GM18873 (cell line): ENCODE results near the gene BEND5.

Experiments used
- ATAC-seq: cut with Tn5 transposase; IDR thresholded peaks from one replicate; pipeline ENCODE4 v1.9.1; 2021; ENCODE audit warnings: mild to moderate bottlenecking, moderate library complexity, moderate number of reproducible peaks; ENCODE audit not compliant: unreplicated experiment, low FRiP score

Gene BEND5, protein sequence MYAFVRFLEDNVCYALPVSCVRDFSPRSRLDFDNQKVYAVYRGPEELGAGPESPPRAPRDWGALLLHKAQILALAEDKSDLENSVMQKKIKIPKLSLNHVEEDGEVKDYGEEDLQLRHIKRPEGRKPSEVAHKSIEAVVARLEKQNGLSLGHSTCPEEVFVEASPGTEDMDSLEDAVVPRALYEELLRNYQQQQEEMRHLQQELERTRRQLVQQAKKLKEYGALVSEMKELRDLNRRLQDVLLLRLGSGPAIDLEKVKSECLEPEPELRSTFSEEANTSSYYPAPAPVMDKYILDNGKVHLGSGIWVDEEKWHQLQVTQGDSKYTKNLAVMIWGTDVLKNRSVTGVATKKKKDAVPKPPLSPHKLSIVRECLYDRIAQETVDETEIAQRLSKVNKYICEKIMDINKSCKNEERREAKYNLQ

DNA sequence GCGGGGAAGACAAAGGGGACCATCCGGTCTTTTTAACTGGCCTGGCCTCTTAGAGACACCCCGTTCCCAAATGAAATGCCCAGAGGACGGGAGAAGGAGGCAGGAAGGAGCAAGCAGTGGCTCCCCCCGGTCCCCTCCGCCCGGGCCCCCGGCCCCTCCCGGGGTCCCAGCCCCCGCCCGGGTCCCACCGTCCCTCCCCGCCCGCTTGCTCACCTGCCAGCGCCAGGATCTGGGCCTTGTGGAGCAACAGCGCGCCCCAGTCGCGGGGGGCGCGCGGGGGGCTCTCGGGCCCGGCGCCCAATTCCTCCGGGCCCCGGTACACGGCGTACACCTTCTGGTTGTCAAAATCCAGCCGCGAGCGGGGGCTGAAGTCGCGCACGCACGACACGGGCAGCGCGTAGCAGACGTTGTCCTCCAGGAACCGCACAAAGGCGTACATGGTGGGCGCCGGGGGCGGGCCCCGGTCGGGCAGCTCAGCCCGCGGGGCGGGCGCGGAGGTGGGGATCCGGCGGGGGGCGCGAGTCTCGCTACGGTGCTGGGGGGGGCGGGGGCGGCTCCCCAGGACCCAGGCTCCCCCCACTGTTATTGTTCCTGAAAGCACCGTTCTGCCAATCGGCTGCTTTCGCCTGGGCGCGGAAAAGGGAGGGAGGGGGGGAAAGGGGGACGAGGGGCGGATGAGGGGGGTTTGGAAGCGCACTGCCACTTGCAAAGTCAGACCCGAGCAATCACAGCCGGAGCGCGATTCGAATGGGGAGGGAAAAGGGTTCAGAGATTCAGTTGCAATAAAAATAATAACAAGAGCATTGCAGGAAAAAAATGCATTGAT lies at the start of gene BEND5:
Gene BEND5 (minus strand): TSS at position 499 of the 826 bp plus-strand sequence. CDS start 60 bp downstream, at position 439.
- no peak for ATAC-seq

DNA sequence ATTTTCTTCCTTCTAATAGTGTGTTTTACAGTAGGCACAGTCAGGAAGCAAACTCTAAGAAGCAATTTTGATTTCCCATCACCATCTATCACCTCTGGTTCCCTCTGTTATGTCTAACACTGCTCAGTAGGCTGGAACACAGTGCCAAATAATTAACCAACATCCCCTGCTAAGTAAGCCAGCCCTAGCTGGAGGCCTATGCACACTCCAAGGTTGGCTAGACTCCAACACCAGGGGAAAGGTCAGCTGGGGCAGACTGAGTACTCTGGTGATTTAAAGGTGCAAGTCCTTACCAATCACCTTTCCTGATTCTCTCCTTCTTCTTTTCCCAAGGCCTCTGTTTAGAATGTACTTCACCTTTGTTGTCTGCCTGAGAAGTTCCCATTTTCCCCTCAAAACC lies 46.5 kb upstream of the BEND5 start:
- no peak for ATAC-seq

DNA sequence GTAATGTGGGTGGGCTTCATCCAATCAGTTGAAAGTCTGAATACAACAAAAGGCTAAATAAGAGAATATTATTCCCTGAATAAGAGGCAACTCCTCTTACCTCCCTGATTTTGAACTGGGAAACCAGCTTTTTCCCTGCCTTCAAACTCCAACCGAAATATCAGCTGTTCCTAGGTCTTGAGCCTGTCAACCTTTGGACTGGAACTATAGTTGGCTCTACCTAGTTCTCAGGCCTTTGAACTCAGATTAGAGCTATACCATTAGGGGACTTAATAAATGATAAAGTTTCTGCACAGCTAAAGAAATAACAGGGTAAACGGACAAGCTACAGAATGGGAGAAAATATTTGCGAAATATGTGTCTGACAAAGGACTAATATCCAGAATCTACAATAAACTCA lies 43.8 kb upstream of the BEND5 start:
- ATAC-seq = no peak

- ATAC-seq = no peak
Measured at GRCh38 chr1:48817505-48818114, 40.9 kb upstream of the BEND5 start.

DNA sequence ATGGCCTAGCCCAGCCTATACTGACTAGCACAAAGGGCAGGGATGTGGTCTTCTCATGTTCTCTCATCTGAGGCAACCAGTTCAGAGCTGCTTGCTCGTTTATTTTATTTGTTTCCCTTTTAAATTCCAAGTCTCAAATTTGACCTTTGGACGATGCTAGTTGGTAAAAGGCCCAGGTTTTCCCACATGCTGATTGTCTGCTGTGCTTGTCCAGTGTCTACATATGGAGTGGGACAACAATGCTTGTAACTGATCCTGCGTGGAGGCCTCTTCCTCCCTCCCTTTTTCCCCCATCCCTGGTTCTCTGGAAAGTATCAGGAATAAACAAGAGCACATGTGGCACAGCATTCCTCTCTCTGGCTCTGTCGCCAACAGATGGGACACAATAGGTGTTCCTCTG lies 34.0 kb upstream of the BEND5 start:
- ATAC-seq = no peak

- ATAC-seq = no peak
Measured at GRCh38 chr1:48808496-48808895, 31.8 kb upstream of the BEND5 start.

DNA sequence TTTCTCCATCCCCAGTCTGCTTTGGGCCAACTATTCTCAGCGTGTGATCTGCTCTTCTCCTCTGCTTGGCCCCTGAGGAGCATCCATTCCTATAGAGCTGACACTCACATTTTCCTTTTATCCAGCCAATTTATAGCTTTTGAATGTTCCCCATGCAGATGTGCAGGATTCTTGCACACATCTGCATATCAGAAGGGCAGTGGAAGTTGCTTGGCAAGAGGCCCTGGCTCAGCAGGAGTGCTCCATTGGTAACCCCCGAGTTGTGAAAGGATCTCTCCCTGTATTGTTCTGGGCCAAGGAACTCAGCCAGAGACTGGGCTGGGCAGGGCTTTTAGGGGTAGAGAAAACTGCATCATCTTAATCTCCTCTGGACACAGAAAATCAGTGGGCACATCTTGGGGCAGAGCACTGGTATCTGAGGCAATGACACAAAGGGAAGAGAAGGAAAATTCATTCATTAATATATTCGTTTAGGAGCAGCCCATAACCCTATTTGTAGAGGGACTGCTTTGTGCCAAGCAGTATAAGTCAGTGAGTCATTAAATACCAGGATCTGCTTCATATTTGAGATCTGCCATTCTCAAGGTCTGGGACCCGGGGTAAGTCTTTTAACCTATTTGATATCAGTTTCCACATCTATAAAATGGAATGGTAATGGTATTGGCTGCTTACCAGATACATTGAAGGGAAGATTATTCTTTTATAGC lies 31.0 kb upstream of the BEND5 start:
- ATAC-seq = no peak

DNA sequence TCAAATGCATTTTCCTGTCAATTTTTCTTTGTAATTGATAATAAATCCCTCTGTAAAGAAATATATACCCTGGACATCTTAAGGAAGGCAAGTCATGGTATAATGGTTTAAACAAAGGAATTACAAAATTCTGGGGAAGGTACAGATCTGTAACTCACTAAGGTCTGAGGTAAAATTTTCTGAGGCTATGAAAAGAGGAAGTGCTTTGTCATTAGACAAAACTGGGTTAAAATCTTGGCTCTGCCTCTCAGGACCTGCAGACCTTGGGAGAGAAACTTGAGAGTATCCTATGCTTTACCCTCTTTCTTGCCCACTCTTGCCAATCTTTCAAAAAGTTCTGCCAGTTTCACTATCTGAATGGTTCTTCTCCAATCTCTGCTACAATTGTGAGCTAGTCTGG lies 26.8 kb upstream of the BEND5 start:
- no peak for ATAC-seq

DNA sequence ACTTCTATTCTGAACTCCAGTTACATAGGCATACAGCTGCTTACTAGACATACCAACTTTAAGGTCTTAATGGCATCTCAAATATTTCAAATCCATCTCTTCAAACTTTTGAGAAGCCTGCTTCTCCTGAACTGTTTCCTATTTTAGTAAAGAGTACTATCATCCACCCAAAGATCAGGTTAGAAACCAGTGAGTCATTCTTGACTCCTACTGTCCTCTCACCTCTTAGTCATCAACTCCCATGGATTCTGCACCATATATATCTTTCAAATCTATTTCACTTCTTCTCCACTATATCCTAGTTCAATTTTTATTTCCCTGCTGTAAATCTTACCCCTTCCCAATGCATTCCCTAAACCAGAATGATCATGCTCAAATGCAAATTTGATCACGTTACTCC lies 18.1 kb upstream of the BEND5 start:
- ATAC-seq = no peak

GRCh38 chr1:48793863-48794262 lies 17.2 kb upstream of the BEND5 start:
- ATAC-seq = peak; percentile 80

GRCh38 chr1:48792961-48793360 lies 16.3 kb upstream of the BEND5 start:
- ATAC-seq = no peak

DNA sequence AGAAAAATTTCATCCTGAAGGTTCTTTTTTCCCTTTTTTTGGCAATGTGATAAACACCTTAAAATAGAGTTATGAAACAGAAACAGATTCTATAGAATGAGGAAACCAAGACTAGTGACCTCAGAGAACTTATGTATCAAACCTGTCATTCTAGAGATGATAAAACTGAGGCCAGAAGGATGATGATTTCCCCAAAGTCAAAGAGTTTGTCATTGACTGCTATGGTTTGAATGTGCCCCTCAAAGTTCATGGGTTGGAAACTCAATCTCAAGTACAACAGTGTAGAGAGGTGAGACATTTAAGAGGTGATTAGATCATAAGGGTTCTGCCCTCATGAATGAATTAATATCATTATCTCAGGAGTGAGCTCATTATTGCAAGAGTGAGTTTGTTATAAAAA lies 13.7 kb upstream of the BEND5 start:
- ATAC-seq = no peak

GRCh38 chr1:48789903-48790302 lies 13.2 kb upstream of the BEND5 start:
- no peak for ATAC-seq

GRCh38 chr1:48785869-48786268 lies 9.2 kb upstream of the BEND5 start:
- no peak for ATAC-seq

- no peak for ATAC-seq
Measured at GRCh38 chr1:48784301-48784700, 7.6 kb upstream of the BEND5 start.

- no peak for ATAC-seq
Measured at GRCh38 chr1:48777219-48777895, 666 bp upstream of the BEND5 start.

- no peak for ATAC-seq
Measured at GRCh38 chr1:48775831-48776392, 779 bp downstream of the BEND5 start.

- no peak for ATAC-seq
Measured at GRCh38 chr1:48773133-48773532, 3.6 kb downstream of the BEND5 start.

DNA sequence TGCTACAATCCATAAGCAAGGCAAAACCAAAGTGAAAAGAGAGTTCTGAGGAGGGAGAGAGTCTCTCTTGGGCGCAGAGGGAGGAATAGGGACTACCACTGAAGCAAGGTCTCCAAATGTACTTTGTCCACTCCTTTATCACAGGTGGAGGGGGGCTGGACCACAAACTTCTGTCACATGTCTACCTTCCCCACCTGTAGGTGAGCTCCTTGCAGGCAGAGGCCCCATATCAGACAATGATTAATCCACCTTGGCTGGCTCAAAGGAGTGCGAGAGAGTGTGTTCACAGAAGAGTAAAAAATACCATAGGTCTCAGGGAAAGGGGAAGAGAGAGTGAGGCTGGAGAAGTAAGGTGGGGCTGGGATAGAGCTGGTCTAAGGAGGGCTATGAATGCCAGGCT lies 4.5 kb downstream of the BEND5 start:
- ATAC-seq = no peak

- ATAC-seq = no peak
Measured at GRCh38 chr1:48771561-48771960, 5.1 kb downstream of the BEND5 start.
